HG02852 (cell line): Measurements from ENCODE around the gene CYTH4.
"Not testable (repeated sequence)": the region's sequence is repeated elsewhere in the genome, so short reads cannot be mapped to it uniquely, and the experiment has no call there.

ENCODE experiments used
- ATAC-seq: cut with Tn5 transposase; IDR thresholded peaks from one replicate; pipeline ENCODE4 v1.9.1; 2021; ENCODE audit warnings: mild to moderate bottlenecking, moderate library complexity; ENCODE audit not compliant: unreplicated experiment

The CYTH4 gene

GRCh38 chr22:37248251-37248650, 34.1 kb upstream of the CYTH4 start:
- no peak for ATAC-seq

- ATAC-seq: no peak
These were observed 32.3 kb upstream of the CYTH4 start for GRCh38 chr22:37249986-37250385.

- not testable (repeated sequence) for ATAC-seq
These were observed 30.5 kb upstream of the CYTH4 start for GRCh38 chr22:37251836-37252235.

GRCh38 chr22:37253126-37253660, 29.1 kb upstream of the CYTH4 start:
- no peak for ATAC-seq

- ATAC-seq: no peak
These were observed 28.0 kb upstream of the CYTH4 start for GRCh38 chr22:37254209-37254866.

GRCh38 chr22:37254867-37255233, 27.5 kb upstream of the CYTH4 start:
- no peak for ATAC-seq

- no peak for ATAC-seq
These were observed 26.7 kb upstream of the CYTH4 start for GRCh38 chr22:37255558-37256006.

GRCh38 chr22:37256075-37256726, 26.1 kb upstream of the CYTH4 start:
- no peak for ATAC-seq

GRCh38 chr22:37258005-37258752, 24.1 kb upstream of the CYTH4 start:
- no peak for ATAC-seq

- no peak for ATAC-seq
These were observed 23.4 kb upstream of the CYTH4 start for GRCh38 chr22:37258753-37259401.

- no peak for ATAC-seq
These were observed 22.7 kb upstream of the CYTH4 start for GRCh38 chr22:37259540-37260029.

GRCh38 chr22:37260155-37260795, 22.0 kb upstream of the CYTH4 start:
- no peak for ATAC-seq

GRCh38 chr22:37260901-37261336, 21.4 kb upstream of the CYTH4 start:
- ATAC-seq: no peak

- no peak for ATAC-seq
These were observed 20.0 kb upstream of the CYTH4 start for GRCh38 chr22:37262346-37262745.

- ATAC-seq: no peak
These were observed 18.1 kb upstream of the CYTH4 start for GRCh38 chr22:37263966-37264887.

GRCh38 chr22:37266581-37267134, 15.7 kb upstream of the CYTH4 start:
- no peak for ATAC-seq

GRCh38 chr22:37267135-37267587, 15.1 kb upstream of the CYTH4 start:
- ATAC-seq: peak; percentile 62

- no peak for ATAC-seq
These were observed 14.5 kb upstream of the CYTH4 start for GRCh38 chr22:37267661-37268413.
